Measurements from ENCODE around the gene ANKS1B. TPM values are rescaled to one million over a fixed set of nuclear protein-coding genes. Genes with fewer than 3 reads are reported as not detected.

Gene ANKS1B
- total RNA-seq, 3 donors from 2014 or later (not counting 1 experiment from before 2014, with no cell fraction given): not detected

GRCh38 chr12:99926511-99927169, 58.1 kb downstream of the ANKS1B start:
- no peak for ATAC-seq
- Mint-ChIP-seq H3K4me1 (no peaks in the 10 kb centered on the region), H3K27ac (no peak overlapping the region), H3K27me3 (ENCODE audit: low read depth in 2 of 2) (no peaks in the 10 kb centered on the region), H3K4me3 (no peak overlapping the region), H3K36me3 (no peaks in the 10 kb centered on the region), H3K9me3 (peaks cover 7 to 10% of the 10 kb centered on the region in 2 donors)
- TF ChIP-seq CTCF (IDR thresholded peaks at IDR 0.05): no peak
- no peak overlapping the region for H3K27ac ChIP-seq (ENCODE audit: low read length)
- no peaks in the 10 kb centered on the region for H3K9me3 ChIP-seq (ENCODE audit: control insufficient read depth, insufficient read depth, low read length)
- H3K27me3 ChIP-seq (ENCODE audit: control insufficient read depth, insufficient read depth, low read length): no peaks in the 10 kb centered on the region
- WGBS (ENCODE audit: insufficient coverage): 91% methylated on average over 2 of the region's 2 CpGs
- no peak for DNase-seq
- intact Hi-C loops (cut with micrococcal nuclease): no loop called here
- H3K4me1 ChIP-seq (ENCODE audit: control insufficient read depth, insufficient read depth, low read length): no peaks in the 10 kb centered on the region
- no peak overlapping the region for H3K4me3 ChIP-seq (ENCODE audit: low read length)
- no peaks in the 10 kb centered on the region for H3K36me3 ChIP-seq (ENCODE audit: control insufficient read depth, insufficient read depth, low read length)

- no peak for ATAC-seq
- no peak for DNase-seq
- TF ChIP-seq CTCF (IDR thresholded peaks at IDR 0.05): no peak
- Mint-ChIP-seq H3K4me1 (no peaks in the 10 kb centered on the region), H3K36me3 (no peaks in the 10 kb centered on the region), H3K27ac (no peak overlapping the region), H3K4me3 (no peak overlapping the region), H3K27me3 (ENCODE audit: low read depth in 2 of 2) (no peaks in the 10 kb centered on the region), H3K9me3 (peaks cover 6 to 9% of the 10 kb centered on the region in 2 donors)
- no peaks in the 10 kb centered on the region for H3K4me1 ChIP-seq (ENCODE audit: control insufficient read depth, insufficient read depth, low read length)
- no peak overlapping the region for H3K27ac ChIP-seq (ENCODE audit: low read length)
- WGBS (ENCODE audit: insufficient coverage): 88% methylated on average over 4 of the region's 5 CpGs
- no peak overlapping the region for H3K4me3 ChIP-seq (ENCODE audit: low read length)
- no peaks in the 10 kb centered on the region for H3K9me3 ChIP-seq (ENCODE audit: control insufficient read depth, insufficient read depth, low read length)
- intact Hi-C loops (cut with micrococcal nuclease): no loop called here
- H3K27me3 ChIP-seq (ENCODE audit: control insufficient read depth, insufficient read depth, low read length): no peaks in the 10 kb centered on the region
- no peaks in the 10 kb centered on the region for H3K36me3 ChIP-seq (ENCODE audit: control insufficient read depth, insufficient read depth, low read length)
These were observed 64.3 kb downstream of the ANKS1B start for GRCh38 chr12:99920353-99920960.

- no peaks in the 10 kb centered on the region for H3K27me3 ChIP-seq (ENCODE audit: control insufficient read depth, insufficient read depth, low read length)
- no peak for ATAC-seq
- WGBS (ENCODE audit: insufficient coverage): 98% methylated on average over 4 of the region's 5 CpGs
- Mint-ChIP-seq H3K4me1 (no peaks in the 10 kb centered on the region), H3K27ac (no peak overlapping the region), H3K36me3 (no peaks in the 10 kb centered on the region), H3K4me3 (no peak overlapping the region), H3K9me3 (peaks cover 7 to 8% of the 10 kb centered on the region in 2 donors), H3K27me3 (ENCODE audit: low read depth in 2 of 2) (no peaks in the 10 kb centered on the region)
- H3K4me3 ChIP-seq (ENCODE audit: low read length): no peak overlapping the region
- DNase-seq: no peak
- no peak for TF ChIP-seq CTCF (IDR thresholded peaks at IDR 0.05)
- H3K4me1 ChIP-seq (ENCODE audit: control insufficient read depth, insufficient read depth, low read length): no peaks in the 10 kb centered on the region
- intact Hi-C loops (cut with micrococcal nuclease): no loop called here
- no peak overlapping the region for H3K27ac ChIP-seq (ENCODE audit: low read length)
- no peaks in the 10 kb centered on the region for H3K36me3 ChIP-seq (ENCODE audit: control insufficient read depth, insufficient read depth, low read length)
- H3K9me3 ChIP-seq (ENCODE audit: control insufficient read depth, insufficient read depth, low read length): no peaks in the 10 kb centered on the region
These were observed 66.9 kb downstream of the ANKS1B start for GRCh38 chr12:99917711-99918402.

Data from natural killer cell (primary cell).